ENCODE data around the gene AFAP1L1. TPM values are rescaled to one million over a fixed set of nuclear protein-coding genes. Genes with fewer than 3 reads are reported as not detected.

The AFAP1L1 gene
- polyA plus RNA-seq, 2 of the 4 experiments (the other 2 are of a cell fraction) = 1.5 to 3.5 TPM

GRCh38 chr5:149309354-149309753 is 37.7 kb downstream of the AFAP1L1 start:
- CTCF ChIA-PET = interaction anchor here (0.6 to 21.3 kb wide), 6 partner anchors 8 to 309 kb away, joined by 3 to 275 read pairs (median 7); partner anchors contain the start of gene IL17B

GRCh38 chr5:149310488-149310887 is 38.8 kb downstream of the AFAP1L1 start:
- 82% methylated on average over 4 of the region's 4 CpGs for WGBS (ENCODE audit: missing lambda C conversion rate)
- Histone ChIP-seq H3K27ac (no peak overlapping the region), H3K4me2 (no peak overlapping the region), H3K4me3 (no peak overlapping the region), H3K4me1 (no peaks in the 10 kb centered on the region), H3K9me3 (no peaks in the 10 kb centered on the region)
- no peak for ATAC-seq
- CTCF ChIA-PET = interaction anchor here (0.7 to 21.3 kb wide), 5 partner anchors 9 to 308 kb away, joined by 3 to 275 read pairs (median 4); partner anchors contain the start of gene IL17B
- POLR2A ChIA-PET = no interaction called here
- no peak for FAIRE-seq
- no peak for DNase-seq (ENCODE audit: low read depth in 1 of 2, low spot score in 1 of 2)
- no peak for TF ChIP-seq SMC3 (IDR thresholded peaks at IDR 0.05)
- no peak for TF ChIP-seq MAFK (IDR thresholded peaks at IDR 0.05; ENCODE audit: partially characterized antibody)
- no peak for TF ChIP-seq ELK1 (IDR thresholded peaks at IDR 0.05; ENCODE audit: low read depth, low read length)
- no peak for TF ChIP-seq BHLHE40 (IDR thresholded peaks at IDR 0.05; ENCODE audit: low read depth, low read length)
- TF ChIP-seq CBX8 (IDR thresholded peaks at IDR 0.05) = no peak
- TF ChIP-seq POLR2AphosphoS2 (conservative IDR thresholded peaks at IDR 0.05; ENCODE audit: low read length) = no peak
- no peak for TF ChIP-seq ZC3H11A (IDR thresholded peaks at IDR 0.05)
- no peak for TF ChIP-seq ATOH8 (CRISPR knock-in tag; IDR thresholded peaks at IDR 0.05; ENCODE audit: low read depth)
- no peak for TF ChIP-seq HEYL (CRISPR knock-in tag; IDR thresholded peaks at IDR 0.05)
- no peak for TF ChIP-seq SREBF2 (IDR thresholded peaks at IDR 0.05)
- TF ChIP-seq ZNF302 (CRISPR knock-in tag; IDR thresholded peaks at IDR 0.05) = no peak
- TF ChIP-seq CHD2 (IDR thresholded peaks at IDR 0.05; ENCODE audit: low read length, partially characterized antibody) = no peak
- TF ChIP-seq REST (IDR thresholded peaks at IDR 0.05) = no peak
- TF ChIP-seq CHD4 (IDR thresholded peaks at IDR 0.05; ENCODE audit: borderline replicate concordance) = no peak

More at GRCh38 chr5:149309354-149309753, 37.7 kb downstream of the AFAP1L1 start:
- Histone ChIP-seq H3K4me3 (no peak overlapping the region), H3K4me2 (no peak overlapping the region), H3K27ac (no peak overlapping the region), H3K9me3 (no peaks in the 10 kb centered on the region), H3K4me1 (no peaks in the 10 kb centered on the region)
- WGBS (ENCODE audit: missing lambda C conversion rate) = 85% methylated on average over 6 of the region's 6 CpGs
- POLR2A ChIA-PET = interaction anchor here (1.2 kb wide), 1 partner anchor 36 kb away, joined by 3 read pairs; the partner anchor contains the start of gene GRPEL2
- DNase-seq (ENCODE audit: low read depth in 1 of 2, low spot score in 1 of 2) = no peak
- ATAC-seq = no peak
- no peak for FAIRE-seq
- TF ChIP-seq PHF8 (IDR thresholded peaks at IDR 0.05; ENCODE audit: borderline replicate concordance, low read depth) (no peak), RNF2 (IDR thresholded peaks at IDR 0.05; ENCODE audit: borderline replicate concordance, low read depth) (no peak)

GRCh38 chr5:149310947-149311658 is 39.4 kb downstream of the AFAP1L1 start:
- CTCF ChIA-PET = interaction anchor here (0.7 to 21.3 kb wide), 2 partner anchors 21 to 62 kb away, joined by 4 to 275 read pairs; partner anchors contain the start of gene IL17B
- 87% methylated on average over 10 of the region's 10 CpGs for WGBS (ENCODE audit: missing lambda C conversion rate)
- POLR2A ChIA-PET = no interaction called here
- H3K4me1 ChIP-seq = no peaks in the 10 kb centered on the region
- FAIRE-seq (no peak), ATAC-seq (no peak), DNase-seq (ENCODE audit: low read depth in 1 of 2, low spot score in 1 of 2) (peak in 1 of 2 experiments; percentile 19)
- no peak overlapping the region for H3K4me2 ChIP-seq
- H3K4me3 ChIP-seq = no peak overlapping the region
- H3K9me3 ChIP-seq = no peaks in the 10 kb centered on the region
- H3K27ac ChIP-seq = no peak overlapping the region
- no peak for TF ChIP-seq FOSB (CRISPR knock-in tag; IDR thresholded peaks at IDR 0.05)
- no peak for TF ChIP-seq POLR2AphosphoS2 (conservative IDR thresholded peaks at IDR 0.05; ENCODE audit: low read length)
- no peak for TF ChIP-seq POLR2A (IDR thresholded peaks at IDR 0.05; ENCODE audit: low read length)
- TF ChIP-seq HOXA7 (CRISPR knock-in tag; IDR thresholded peaks at IDR 0.05) = no peak
- TF ChIP-seq CBX8 (IDR thresholded peaks at IDR 0.05) = no peak
- TF ChIP-seq BHLHE40 (IDR thresholded peaks at IDR 0.05; ENCODE audit: low read depth, low read length) = no peak
- no peak for TF ChIP-seq RARB (CRISPR knock-in tag; IDR thresholded peaks at IDR 0.05)
- TF ChIP-seq SREBF2 (IDR thresholded peaks at IDR 0.05) = no peak
- no peak for TF ChIP-seq KDM1A (IDR thresholded peaks at IDR 0.05; ENCODE audit: low read depth)
- no peak for TF ChIP-seq JUNB (IDR thresholded peaks at IDR 0.05)
- TF ChIP-seq EP300 (IDR thresholded peaks at IDR 0.05) = no peak
- TF ChIP-seq REST (IDR thresholded peaks at IDR 0.05) = no peak
- no peak for TF ChIP-seq RCOR1 (IDR thresholded peaks at IDR 0.05; ENCODE audit: low read depth, low read length)
